ENCODE measurements around the gene MACROD2. TPM values are rescaled to one million over a fixed set of nuclear protein-coding genes. Genes with fewer than 3 reads are reported as not detected.

Gene MACROD2
- total RNA-seq, 1 donor from 2014 or later = 0.40 TPM

DNA sequence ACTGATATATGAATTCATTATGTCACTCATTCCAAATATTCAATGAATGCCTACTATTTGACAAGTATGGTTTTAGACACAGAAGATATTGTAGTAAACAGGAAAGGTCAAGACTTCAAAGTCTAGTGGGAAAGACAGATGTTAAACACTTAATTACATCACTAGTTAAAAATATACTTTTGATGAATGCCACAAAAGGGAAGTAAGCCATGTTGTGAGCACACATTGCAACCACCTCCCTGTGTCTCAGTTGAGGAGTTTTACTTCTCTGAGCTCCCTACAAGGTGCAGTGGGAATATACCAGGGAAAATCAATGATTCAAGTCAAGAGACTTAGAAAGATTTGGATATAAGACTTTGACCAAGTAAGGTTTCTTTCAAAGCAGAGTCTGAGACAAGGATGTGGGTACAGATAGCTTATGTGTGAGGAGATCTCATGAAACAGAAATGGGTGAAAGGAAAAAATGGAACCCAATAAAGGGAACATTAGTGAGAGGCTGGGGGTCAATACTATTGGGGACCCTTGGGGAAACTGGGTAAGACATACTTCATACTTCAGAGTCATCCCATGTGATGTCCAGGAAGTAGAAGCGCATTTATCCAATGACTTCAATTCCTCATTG, 2074.2 kb downstream of the MACROD2 start:
- no peak for DNase-seq (ENCODE audit: low read depth in 2 of 2)

DNA sequence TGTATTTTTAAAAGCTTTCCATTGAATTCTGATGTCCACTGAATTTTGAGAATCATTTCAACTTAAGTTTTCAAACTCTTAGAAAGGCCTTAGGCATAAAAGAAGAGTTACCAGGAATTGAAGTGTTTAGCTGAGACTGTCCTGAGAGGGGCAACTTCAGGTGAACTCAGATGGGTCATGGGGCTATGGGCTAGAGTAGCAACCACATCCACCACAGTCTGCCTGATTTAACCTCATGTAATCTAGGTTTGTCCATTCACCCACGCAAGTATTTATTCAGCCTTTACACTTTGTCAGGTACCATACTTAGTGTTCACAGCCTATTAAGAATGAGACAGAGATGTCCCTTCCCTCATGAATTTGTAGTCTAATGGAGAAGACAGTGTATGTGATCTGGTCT, 2076.9 kb downstream of the MACROD2 start:
- DNase-seq (ENCODE audit: low read depth in 2 of 2) = no peak

DNA sequence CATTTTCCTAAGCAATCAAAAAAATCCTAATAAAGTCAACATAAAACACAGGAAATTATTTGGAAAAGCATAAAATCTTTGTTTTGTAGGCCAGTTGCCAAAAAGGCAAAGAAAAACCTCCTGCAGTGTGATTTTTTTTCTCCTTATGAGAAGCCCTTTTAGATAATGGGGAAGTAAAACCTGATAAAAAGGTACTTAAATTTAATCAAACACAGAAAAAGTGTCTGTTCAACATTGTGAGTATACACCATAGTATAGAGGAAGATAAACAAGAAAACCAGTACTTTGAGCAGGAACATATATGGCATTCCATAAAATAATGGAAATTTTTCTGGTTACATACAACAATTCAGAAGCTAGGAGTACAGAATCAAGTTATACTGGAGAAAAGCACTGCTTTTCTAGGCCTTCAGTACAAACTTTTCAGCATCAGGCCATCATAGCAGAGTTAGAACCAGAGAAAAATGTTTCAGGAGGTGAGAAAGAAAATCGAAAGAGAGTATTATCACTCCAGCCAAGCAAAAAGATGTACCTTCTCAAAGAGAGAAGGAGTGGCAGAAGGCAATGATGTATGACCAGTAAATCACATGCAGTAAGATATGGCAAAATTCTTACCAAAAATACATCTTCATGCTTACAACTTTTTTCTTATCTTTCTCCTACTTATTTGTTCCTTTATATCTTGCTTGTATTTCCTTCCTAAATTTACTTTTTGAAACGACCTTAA, 2083.0 kb downstream of the MACROD2 start:
- DNase-seq (ENCODE audit: low read depth in 2 of 2) = no peak

DNA sequence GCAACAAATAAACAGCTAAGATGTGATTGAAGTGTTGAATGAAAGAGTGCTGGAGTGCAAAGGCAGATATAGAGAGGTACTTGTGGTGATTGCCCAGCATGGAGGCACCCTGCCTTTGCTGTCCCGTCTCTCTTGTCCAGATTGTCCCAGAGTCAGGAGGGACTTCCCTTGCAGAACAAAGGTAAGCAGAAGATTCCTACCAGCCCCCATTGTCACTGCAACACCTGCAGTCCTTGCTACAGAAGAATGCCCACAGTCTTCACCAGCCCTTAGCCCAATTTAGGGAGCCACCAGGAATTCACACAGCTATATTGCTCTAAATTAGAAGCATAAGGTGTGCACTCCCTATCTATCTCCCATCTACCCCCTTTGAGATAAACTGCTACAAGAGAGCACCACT, 2086.1 kb downstream of the MACROD2 start:
- DNase-seq (ENCODE audit: low read depth in 2 of 2) = no peak

DNA sequence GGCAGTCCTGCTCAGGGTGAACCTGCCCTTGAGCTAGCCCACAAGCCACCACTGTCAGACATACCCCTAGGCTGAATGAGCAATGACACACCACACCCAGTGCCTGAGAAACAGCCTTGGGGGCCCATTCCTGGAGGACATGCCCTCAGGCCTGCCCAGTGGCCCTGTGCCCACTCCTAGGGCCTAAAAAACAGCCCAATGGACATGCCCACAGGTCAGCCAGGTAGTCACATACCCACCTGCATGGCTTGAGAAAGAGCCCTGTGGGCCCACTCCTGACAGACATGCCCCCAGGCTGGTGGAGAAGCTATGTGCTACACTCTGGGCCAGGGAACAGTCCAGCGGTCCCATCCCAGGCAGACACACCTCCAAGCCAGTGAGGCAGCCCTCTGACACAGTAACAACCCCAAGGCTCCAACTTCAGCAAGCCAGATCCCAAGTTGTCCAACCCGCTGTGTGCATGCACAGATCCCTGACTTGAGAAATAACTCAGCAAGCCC, 2086.8 kb downstream of the MACROD2 start:
- no peak for DNase-seq (ENCODE audit: low read depth in 2 of 2)

DNA sequence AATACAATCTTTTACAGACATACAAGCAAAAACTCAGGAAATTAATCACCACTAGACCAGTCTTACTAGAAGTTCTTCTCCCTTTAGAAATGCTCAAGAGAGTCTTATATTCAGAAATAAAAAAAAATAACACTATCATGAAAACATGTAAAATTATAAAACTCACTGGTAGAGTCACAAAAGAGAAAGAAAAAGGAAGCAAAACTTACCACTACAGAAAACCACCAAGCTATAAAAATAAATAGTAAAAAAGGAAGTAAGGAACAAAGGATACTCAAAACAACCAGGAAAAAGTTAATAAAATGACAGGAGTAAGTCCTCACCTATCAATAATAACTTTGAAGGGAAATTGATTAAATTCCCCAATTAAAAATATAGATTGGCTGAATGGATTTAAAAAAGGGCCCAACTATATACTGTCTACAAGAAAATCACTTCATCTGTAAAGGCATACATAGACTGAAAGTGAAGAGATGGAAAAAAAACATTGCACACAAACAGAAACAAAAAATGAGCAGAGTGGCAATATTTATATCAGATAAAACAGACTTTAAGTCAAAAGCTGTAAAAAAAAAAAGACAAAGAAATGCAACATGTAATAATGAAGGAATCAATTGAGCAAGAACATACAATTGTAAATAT, 2088.4 kb downstream of the MACROD2 start:
- DNase-seq (ENCODE audit: low read depth in 2 of 2) = no peak

DNA sequence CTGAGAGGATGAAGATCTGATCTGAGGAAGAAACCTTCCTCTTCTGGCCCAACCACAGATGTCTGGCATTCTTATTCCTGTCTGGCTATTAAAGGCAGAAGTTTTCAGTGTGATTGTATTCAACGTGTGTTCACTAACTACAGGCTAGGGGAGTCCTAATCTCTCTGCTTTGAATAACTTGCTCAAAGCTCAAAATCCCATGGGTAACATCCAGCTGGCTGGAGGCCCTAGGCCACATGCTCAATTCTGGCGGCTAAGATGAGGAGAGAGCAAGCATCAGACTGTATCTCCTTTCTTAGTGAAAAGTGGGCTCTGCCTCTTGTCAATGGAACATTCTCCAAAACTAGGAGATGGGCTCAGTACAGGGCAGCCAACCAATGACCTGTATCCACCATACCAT, 2099.9 kb downstream of the MACROD2 start:
- no peak for DNase-seq (ENCODE audit: low read depth in 2 of 2)

DNA sequence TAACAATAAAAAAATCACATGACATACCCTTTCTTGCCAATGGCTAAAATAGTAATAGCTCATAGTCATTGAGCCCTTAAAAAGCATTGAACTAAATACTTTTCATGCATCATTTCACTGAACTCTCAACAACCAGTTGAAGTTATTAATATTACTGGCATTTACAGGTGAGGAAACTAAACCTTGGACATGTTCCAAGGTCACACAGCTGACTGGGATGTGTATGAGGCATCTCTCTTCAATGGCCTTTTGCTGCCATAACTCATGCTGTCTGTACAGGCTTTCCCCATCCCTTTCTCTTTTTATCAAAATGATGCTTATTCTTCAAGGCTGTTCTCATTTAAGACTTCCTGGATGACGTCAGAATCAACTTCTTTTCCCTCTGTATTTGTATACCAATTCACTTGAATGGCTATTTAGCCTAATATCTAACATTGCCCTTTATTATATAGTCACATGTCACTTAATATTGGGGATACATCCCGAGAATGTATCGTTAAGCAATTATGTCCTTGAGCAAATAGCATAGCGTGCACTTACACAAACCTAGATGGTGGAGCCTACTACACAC, 2101.5 kb downstream of the MACROD2 start:
- no peak for DNase-seq (ENCODE audit: low read depth in 2 of 2)

DNA sequence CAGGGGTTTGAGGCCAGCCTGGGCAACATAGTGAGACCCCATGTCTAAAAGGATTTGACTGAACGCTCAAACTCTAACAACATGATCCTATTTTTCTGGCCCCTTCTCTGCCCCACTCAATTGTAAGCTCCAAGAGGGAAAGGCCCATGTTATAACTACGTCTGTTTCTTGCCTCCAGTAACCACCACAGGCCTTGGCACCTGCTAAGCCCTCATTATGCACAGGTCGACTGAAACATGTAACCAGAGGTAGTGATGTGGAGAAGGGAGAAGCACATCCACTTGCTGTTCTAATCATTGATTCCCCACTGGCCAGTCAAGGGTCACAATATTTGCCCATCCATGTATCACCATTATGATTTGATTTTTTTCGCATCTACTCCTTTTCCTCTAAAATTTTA, 2102.5 kb downstream of the MACROD2 start:
- no peak for DNase-seq (ENCODE audit: low read depth in 2 of 2)

DNA sequence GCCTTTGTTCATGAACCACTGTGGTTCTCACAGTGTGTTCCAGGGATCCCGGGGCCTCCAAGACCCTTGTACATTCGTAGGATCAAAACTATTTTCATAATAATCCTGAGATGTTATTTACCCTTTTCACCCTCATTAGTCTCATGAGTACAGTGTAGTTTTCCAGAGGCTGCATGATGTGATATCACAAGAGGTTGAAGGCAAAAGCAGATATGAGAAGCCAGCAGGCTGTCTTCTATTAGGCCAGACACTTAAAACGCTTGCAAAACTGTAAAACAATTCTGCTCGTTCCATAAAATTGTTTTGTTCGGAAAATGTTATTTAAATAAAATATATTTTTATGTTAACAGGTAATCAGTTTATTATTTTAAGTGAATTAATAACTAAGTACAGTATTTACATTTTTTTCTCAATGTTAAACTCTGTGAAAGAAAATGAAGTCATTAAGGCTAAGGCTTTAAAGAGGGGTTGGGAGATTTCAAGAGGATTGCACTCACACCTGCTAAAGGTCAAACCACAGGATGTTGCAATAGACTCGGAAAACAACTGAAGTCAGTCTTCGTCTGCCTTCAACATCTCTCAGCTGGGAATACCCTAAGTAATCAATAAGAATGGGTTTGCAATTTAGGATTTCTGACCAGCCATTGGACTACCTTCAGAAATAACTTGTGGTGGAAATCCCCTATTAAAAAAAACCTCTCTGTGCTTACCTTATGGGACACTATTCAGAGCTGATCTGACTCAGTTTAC, 2103.7 kb downstream of the MACROD2 start:
- DNase-seq (ENCODE audit: low read depth in 2 of 2) = no peak

DNA sequence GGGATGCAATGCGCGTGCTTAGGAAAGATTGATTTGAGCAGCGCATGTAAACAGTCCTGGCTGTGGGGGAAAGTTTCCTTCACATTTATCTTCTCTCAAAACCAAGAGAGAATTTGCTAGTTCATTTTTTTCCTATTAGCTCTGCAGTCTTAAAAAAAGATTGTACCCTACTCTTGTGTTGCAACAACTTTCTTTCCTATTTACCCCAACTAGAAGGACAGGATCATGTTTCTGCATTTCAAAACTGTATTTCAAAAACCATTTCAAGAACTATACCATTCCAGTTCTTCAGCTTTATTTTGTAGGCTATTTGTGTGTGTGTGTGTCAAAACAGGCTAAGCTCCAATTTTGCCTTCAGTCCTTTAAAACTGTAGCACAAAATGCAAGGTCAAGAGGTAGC, 2104.8 kb downstream of the MACROD2 start:
- DNase-seq (ENCODE audit: low read depth in 2 of 2) = no peak

DNA sequence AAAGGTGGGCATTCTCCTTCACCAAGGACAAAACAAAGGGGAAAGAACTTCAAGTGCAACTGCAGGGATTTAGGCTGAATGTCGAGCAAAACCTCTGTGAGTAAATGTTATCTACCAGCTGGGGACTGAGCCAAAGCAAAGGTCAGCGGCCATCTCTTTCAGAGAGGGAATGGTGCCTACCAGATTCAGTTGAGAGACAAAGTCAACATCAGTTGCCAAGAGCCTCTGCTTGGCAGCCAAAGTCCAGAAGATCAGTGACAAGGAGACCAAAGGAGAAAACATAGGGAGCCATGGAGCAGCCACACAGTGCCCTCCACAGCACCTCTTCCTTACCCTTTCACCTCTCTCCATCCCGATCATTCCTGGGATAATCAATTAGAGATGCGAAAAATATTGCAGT, 2105.5 kb downstream of the MACROD2 start:
- DNase-seq (ENCODE audit: low read depth in 2 of 2) = no peak

Other genes starting within 250 kb of the MACROD2 start
- gene ESF1, start 210.6 kb upstream of the MACROD2 start, total RNA-seq = 4.4 and 9.3 TPM in 2 replicates
- gene NDUFAF5, start 210.5 kb upstream of the MACROD2 start, total RNA-seq = 10.2 and 11.1 TPM in 2 replicates
- not detected in 2 replicates for gene SEL1L2, start 4.9 kb upstream of the MACROD2 start, total RNA-seq

Data from lung microvascular endothelial cell (primary cell).